GM12875 (cell line): ENCODE results near the gene LARGE1.

Experiments
- H3K4me3 ChIP-seq: one replicate; pipeline ENCODE4 v1.5.1; 2011; ENCODE audit warnings: low read depth, low read length, control low read depth
- TF ChIP-seq, protein P1 (sequence below): IDR thresholded peaks from 2 replicates; pipeline ENCODE4 v1.5.1; 2011; ENCODE audit warnings: low read depth, mild to moderate bottlenecking, control low read depth, inconsistent platforms, low read length, moderate library complexity, borderline replicate concordance; ENCODE audit not compliant: insufficient read depth

Gene LARGE1

GRCh38 chr22:33785283-33785968 is 134.8 kb downstream of the LARGE1 start:
- H3K4me3 ChIP-seq, result no peak overlapping the region
- TF ChIP-seq, protein P1, sequence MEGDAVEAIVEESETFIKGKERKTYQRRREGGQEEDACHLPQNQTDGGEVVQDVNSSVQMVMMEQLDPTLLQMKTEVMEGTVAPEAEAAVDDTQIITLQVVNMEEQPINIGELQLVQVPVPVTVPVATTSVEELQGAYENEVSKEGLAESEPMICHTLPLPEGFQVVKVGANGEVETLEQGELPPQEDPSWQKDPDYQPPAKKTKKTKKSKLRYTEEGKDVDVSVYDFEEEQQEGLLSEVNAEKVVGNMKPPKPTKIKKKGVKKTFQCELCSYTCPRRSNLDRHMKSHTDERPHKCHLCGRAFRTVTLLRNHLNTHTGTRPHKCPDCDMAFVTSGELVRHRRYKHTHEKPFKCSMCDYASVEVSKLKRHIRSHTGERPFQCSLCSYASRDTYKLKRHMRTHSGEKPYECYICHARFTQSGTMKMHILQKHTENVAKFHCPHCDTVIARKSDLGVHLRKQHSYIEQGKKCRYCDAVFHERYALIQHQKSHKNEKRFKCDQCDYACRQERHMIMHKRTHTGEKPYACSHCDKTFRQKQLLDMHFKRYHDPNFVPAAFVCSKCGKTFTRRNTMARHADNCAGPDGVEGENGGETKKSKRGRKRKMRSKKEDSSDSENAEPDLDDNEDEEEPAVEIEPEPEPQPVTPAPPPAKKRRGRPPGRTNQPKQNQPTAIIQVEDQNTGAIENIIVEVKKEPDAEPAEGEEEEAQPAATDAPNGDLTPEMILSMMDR, result no peak

GRCh38 chr22:33781411-33781810 is 138.9 kb downstream of the LARGE1 start:
- TF ChIP-seq, protein P1, result no peak
- H3K4me3 ChIP-seq, result no peak overlapping the region

DNA sequence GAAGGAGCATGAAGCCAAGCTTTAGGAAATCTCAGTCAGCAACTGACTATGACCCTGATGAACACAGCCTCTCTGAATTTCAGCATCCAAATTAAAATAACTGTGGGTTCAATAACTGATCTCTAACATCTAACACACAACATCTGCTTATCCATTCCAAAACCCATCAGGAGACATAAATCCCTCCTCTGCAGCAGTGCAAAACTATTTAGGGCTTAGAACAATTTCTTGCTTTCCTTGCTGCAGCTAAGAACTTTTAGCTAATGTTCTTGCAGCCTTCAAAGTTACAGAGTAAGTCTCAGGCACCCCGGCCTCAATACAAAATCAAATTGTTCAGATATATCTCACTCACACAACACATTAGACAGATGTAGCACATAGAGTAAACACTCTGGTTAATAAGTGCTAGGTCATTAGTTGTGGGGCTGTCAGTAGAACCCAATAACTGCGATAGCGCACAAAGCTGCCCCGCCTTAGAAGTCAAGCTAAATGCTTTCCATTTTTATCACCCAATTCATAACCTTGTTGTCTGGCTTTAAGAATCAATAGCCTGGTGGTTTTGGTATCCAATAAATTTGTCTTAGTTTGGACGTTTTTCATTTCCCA is 139.6 kb downstream of the LARGE1 start:
- TF ChIP-seq, protein P1, result no peak
- no peak overlapping the region for H3K4me3 ChIP-seq

GRCh38 chr22:33779243-33779642 is 141.0 kb downstream of the LARGE1 start:
- TF ChIP-seq, protein P1, result no peak

GRCh38 chr22:33776491-33776890 is 143.8 kb downstream of the LARGE1 start:
- H3K4me3 ChIP-seq, result no peak overlapping the region
- TF ChIP-seq, protein P1, result no peak

More at GRCh38 chr22:33779243-33779642, 141.0 kb downstream of the LARGE1 start:
- no peak overlapping the region for H3K4me3 ChIP-seq

DNA sequence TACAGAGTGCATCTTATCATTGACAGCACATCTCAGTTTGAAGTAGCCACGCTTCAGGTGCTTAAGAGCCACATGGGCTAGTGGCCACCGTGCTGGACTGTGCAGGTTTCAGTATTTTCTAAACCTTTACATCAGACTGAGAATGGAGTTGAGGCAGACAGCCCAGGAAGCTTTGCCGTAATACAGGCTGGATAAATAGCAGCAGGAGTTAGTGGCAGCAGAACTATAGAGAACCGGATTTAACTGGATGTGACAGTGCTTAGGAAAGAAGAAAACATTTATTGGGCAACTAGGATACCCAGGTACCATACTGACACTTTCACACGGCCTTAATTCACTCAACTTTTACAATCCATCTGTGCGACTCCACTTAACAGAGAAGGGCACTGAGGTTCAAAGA is 145.5 kb downstream of the LARGE1 start:
- no peak overlapping the region for H3K4me3 ChIP-seq
- TF ChIP-seq, protein P1, result no peak

GRCh38 chr22:33772745-33773144 is 147.5 kb downstream of the LARGE1 start:
- TF ChIP-seq, protein P1, result no peak
- no peak overlapping the region for H3K4me3 ChIP-seq
